Left lung (tissue), 10 donors: ENCODE data around the gene CUX1. TPM values are rescaled to one million over a fixed set of nuclear protein-coding genes. Genes with fewer than 3 reads are reported as not detected.

Experiments used
- ATAC-seq: fragments of 200-7000 bp; cut with Tn5 transposase; one replicate; pipeline ENCODE4 v1.9.1; 2020; ENCODE audit warnings: moderate library complexity
- DNase-seq, 4 donors: peaks; one replicate each; pipeline ENCODE4 v3.0.0-alpha.2; 2013 to 2020
- H3K27ac ChIP-seq, 2 donors: fragments of 200-600 bp; sonication (generic) in 1 of 2; one replicate each; pipeline versions ENCODE4 v1.5.0 to v1.8.0; 2020 to 2021
- H3K27me3 ChIP-seq, 2 donors: fragments of 200-600 bp; sonication (generic) in 1 of 2; one replicate each; pipeline versions ENCODE4 v1.5.0 to v1.8.0; 2020 to 2021
- H3K36me3 ChIP-seq, 2 donors: fragments of 200-600 bp; sonication (generic) in 1 of 2; one replicate each; pipeline versions ENCODE4 v1.5.0 to v1.8.0; 2020 to 2021
- H3K4me1 ChIP-seq, 2 donors: fragments of 200-600 bp; one replicate each; pipeline ENCODE4 v1.8.0; 2021
- H3K4me3 ChIP-seq, 2 donors: fragments of 200-600 bp; sonication (generic) in 1 of 2; one replicate each; pipeline versions ENCODE4 v1.5.0 to v1.8.0; 2020 to 2021; ENCODE audit warnings: mild to moderate bottlenecking in 1 of 2
- H3K9me3 ChIP-seq, 2 donors: fragments of 200-600 bp; sonication (generic) in 1 of 2; one replicate each; pipeline versions ENCODE4 v1.5.0 to v1.8.0; 2020 to 2021
- CTCF ChIP-seq, 2 donors: fragments of 200-600 bp; sonication (generic) in 1 of 2; IDR thresholded peaks; one replicate each; pipeline versions ENCODE4 v1.5.0 to v1.8.0; 2021; ENCODE audit warnings: antibody characterized with exemption in 2 of 2
- intact Hi-C, 2 donors: fragments of 100-400 bp; cut with DNase I; formaldehyde crosslinking; loops; one replicate each; pipeline versions ENCODE4 v1.11.2 to v1.14.2; 2022
- polyA plus RNA-seq, 6 donors: library from polyadenylated mRNA; unstranded; fragments of 120-200 nt; gene quantifications; one replicate each; pipeline ENCODE4 v1.2.1, GENCODE V29; 2013; ENCODE audit not compliant: insufficient read length in 6 of 6
- total RNA-seq, 2 donors: library from RNA; stranded (reverse); fragmentation: NEBNext Ultra II Directional; extraction: Animal tissue kit (Norgen Biotek cat#: 25700); gene quantifications; one replicate each; pipeline ENCODE4 v1.2.1, GENCODE V29; 2021
- donor health status: DM: no; HTN: yes; CAD: no.
- donor health status: DM: no; HTN: no; CAD: no.

The CUX1 gene
- total and polyA plus RNA-seq, 8 donors, result 86.4 to 157 (median 96.4) TPM

DNA sequence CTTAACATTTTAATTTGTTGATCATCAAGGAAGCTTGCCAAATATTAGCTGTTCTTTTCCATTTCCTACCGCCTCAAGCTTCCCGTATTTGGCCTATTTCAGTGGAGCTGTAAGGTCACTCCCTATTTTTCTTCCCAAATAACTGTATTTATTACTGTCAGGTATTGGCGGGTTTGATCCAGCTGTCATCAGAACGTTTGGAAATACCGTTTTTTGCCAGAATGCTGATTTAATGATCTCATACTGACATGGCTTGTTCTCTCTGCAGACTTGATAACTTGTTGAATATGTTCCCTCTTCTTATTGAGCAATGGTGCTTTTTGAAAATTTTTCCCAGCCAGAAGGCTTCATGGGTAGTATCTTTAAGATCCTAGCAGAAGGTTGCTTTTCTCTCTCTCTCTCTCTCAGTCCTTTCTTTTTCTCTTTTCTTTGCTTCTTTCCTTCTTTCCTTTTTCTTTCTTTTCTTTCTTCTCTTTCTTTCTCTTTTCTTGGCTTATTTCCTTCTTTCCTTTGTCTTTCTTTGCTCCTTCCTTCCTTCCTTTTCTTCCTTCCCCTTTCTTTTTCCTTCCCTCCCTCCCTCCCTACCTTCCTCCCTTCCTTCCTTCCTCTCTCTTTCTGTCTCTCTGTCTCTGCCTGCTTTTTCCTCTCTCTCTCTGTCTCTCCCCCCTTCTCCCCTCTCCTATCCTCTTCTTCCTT, 42.1 kb downstream of the CUX1 start:
- no peaks in the 10 kb centered on the region for H3K27me3 ChIP-seq
- intact Hi-C loops, result no loop called here
- DNase-seq, result peak in 1 of 4 donors; percentile 35
- H3K27ac ChIP-seq, result peak overlapping the region; percentile 70 to 97
- no peaks in the 10 kb centered on the region for H3K9me3 ChIP-seq
- H3K4me3 ChIP-seq, result no peak overlapping the region
- H3K4me1 ChIP-seq, result peaks cover 22 to 71% of the 10 kb centered on the region in 2 donors
- no peak for ATAC-seq
- H3K36me3 ChIP-seq, result no peaks in the 10 kb centered on the region
- TF ChIP-seq CTCF (IDR thresholded peaks at IDR 0.05), result no peak

DNA sequence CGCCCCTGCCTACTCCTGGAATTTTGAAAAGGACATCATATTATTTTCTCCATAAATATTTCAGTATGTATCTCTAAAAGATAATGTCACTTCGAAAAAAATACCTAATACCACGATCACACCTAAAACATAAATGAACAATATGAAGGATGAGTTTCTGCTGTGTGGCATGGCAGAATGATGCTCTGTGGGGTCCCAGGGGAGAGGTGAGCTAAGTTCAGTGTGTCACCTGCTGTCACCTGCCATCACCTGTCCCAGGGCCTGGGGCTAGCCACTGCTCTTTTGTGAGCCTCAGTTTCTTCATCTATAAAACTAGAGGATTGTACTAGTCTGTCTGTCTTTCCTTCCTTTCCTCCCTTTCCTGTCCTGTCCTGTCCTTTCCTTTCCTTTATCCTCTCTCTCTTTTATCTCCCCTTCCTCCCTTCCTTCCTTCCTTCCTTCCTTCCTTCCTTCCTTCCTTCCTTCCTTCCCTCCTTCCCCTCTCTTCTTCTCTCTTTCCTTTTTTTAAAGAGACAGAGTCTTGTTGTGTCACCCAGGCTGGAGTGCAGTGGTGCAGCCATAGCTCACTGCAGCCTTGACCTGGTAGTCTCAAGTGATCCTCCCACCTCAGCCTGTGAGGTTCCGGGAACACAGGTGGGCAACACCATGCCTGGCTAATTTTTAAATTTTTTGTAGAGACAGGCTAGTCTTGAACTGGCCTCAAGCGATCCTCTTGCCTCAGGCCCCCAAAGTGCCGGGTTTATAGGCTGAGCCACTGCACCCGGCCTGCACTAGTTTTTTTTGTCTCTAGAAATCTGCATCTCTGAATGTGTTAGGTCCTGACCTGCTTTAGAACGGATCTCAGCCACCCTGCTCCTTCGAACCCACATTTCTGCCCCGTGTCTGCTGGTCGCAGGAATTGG, 43.1 kb downstream of the CUX1 start:
- Histone ChIP-seq H3K4me3 (no peak overlapping the region), H3K27me3 (no peaks in the 10 kb centered on the region), H3K9me3 (no peaks in the 10 kb centered on the region), H3K36me3 (peaks cover 0 to 7% of the 10 kb centered on the region in 2 donors), H3K4me1 (peaks cover 22 to 61% of the 10 kb centered on the region in 2 donors), H3K27ac (peak overlapping the region; percentile 70 to 97)
- intact Hi-C loops, result no loop called here
- no peak for TF ChIP-seq CTCF (IDR thresholded peaks at IDR 0.05)
- peak in 1 of 4 donors; percentile 22 for DNase-seq
- ATAC-seq, result no peak

DNA sequence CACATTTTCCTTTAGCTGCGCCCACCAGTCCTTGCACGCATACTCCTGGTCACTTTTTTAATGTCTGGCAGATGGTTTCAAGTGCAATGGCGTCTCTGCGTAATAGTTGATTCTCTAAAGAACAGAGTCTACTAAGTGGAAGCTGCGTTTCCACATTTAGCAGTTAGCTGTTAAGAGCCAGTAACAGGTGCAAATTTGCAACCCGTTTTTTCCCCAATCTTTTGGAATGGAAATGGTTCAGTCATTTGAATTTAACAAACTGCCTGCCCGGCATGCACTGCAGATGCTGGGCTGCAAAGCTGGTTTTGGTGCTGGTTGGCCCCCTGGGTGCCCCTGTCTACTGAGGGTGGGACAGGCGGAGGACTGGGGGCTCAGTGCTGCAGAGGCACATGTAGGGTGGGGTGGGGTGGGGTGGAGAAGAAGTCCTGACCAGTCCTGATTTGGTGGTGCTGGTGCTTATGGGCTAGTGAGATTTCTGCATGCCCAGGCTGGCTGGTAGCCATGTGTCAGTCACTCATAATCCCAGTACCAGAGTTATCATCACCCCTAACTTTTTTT, 43.9 kb downstream of the CUX1 start:
- Histone ChIP-seq H3K9me3 (no peaks in the 10 kb centered on the region), H3K4me1 (peaks cover 18 to 54% of the 10 kb centered on the region in 2 donors), H3K36me3 (peaks cover 0 to 8% of the 10 kb centered on the region in 2 donors), H3K27me3 (no peaks in the 10 kb centered on the region), H3K27ac (no peak overlapping the region), H3K4me3 (no peak overlapping the region)
- TF ChIP-seq CTCF (IDR thresholded peaks at IDR 0.05), result no peak
- no peak for ATAC-seq
- intact Hi-C loops, result no loop called here
- DNase-seq, result peak in 1 of 4 donors; percentile 25

DNA sequence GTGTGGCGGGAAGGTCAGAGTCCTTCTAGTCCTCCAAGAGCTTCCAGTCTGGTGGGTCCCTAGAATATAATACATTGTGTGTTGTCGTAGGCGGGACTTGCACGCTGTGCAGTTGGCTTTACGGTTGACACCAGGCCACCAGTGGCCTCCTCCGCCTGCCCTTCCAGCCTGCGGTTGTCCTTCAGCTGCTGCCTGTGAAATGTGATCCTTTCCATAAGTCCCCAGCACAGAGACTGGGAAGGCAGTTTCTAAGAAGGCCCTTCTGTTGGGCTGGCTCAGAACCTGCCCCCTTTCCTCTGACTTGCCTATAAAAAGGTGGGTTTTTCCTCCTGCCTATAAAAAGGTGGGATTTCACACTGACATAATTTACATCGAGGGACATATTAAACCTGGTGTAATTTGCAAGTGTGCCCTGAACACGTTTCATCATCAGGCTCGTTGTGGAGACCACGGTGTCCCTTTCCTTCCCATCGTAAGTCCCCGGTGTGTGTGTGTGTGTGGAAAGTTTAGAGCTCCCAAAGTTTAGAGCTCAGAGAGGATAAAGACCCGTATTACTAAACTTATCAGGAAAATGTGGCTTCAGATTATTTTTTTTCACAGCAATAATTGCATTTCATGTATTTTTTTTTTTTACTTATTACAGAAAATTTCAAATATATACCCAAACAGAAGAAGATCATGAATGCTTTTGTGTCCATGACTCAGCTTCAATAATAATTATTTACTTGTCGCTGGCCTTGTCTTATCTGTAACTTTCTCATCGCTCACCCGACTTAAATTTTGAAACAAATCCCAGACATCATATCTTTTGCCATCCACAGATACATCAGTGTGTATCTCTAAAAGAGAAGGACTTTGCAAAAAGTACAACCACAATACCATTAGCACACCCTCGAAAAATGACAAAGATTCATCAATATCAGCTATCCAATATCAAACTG, 45.1 kb downstream of the CUX1 start:
- ATAC-seq, result no peak

More for the DNA sequence above, 45.1 kb downstream of the CUX1 start:
- intact Hi-C loops, result no loop called here
- Histone ChIP-seq H3K9me3 (no peaks in the 10 kb centered on the region), H3K27me3 (no peaks in the 10 kb centered on the region), H3K36me3 (peaks cover 0 to 8% of the 10 kb centered on the region in 2 donors), H3K27ac (no peak overlapping the region), H3K4me1 (peaks cover 13 to 42% of the 10 kb centered on the region in 2 donors), H3K4me3 (no peak overlapping the region)
- TF ChIP-seq CTCF (IDR thresholded peaks at IDR 0.05), result no peak
- DNase-seq, result peak in 1 of 4 donors; percentile 18
